NCI-H345 treated with DMSO at 0.1 percent for 48 hours (cell line): Measurements from ENCODE around the gene CARD10.
"Not testable (repeated sequence)": the region's sequence is repeated elsewhere in the genome, so short reads cannot be mapped to it uniquely, and the experiment has no call there.

ENCODE experiments used
- DNase-seq: peaks from one replicate; lab custom pipeline; 2025; ENCODE audit not compliant: unreplicated experiment; lab: John Stamatoyannopoulos, UW

The CARD10 gene

DNA sequence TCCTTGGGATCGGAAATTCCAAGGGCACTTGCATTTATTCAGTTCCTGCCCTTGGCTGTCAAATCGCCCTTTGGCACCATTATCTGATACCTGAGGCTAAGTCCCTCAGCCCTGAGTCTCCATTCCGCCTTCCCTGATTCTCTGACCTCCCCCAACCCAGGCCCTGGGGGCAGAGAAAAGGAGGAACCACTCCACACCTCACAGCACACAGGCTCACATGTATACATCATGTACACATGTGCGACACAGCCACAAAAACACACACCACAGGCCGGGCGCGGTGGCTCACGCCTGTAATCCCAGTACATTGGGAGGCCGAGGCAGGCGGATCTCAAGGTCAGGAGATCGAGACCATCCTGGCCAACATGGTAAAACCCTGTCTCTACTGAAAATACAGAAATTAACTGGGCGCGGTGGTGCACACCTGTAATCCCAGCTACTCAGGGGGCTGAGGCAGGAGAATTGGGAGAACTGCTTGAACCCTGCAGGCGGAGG is 51.0 kb downstream of the CARD10 start:
- not testable (repeated sequence) for DNase-seq

GRCh38 chr22:37467391-37467955 is 51.7 kb downstream of the CARD10 start:
- no peak for DNase-seq

- no peak for DNase-seq
Measured at GRCh38 chr22:37464181-37464580, 55.0 kb downstream of the CARD10 start.

GRCh38 chr22:37462983-37463382 is 56.2 kb downstream of the CARD10 start:
- no peak for DNase-seq

- peak; percentile 47 for DNase-seq
Measured at GRCh38 chr22:37462436-37462835, 56.8 kb downstream of the CARD10 start.

DNA sequence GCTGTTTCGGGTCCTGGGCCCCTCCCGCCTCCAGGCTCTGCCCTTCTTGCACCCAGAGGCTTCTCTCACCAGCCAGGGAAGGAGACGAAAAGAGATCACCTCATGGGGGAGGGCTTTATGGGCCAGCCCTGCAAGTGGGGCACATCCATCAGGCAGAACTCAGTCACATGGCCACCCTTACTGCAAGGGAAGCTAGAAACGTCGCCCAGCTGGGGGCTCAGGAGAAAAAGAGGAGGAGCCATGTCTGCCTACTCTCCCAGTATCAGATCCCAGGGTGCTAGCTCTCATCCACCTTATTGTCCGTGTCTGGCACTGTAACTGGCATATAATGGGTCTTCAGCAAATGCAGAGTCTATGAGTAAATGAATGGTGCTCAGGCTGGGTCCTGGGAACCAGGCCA is 57.3 kb downstream of the CARD10 start:
- DNase-seq: peak; percentile 50

DNA sequence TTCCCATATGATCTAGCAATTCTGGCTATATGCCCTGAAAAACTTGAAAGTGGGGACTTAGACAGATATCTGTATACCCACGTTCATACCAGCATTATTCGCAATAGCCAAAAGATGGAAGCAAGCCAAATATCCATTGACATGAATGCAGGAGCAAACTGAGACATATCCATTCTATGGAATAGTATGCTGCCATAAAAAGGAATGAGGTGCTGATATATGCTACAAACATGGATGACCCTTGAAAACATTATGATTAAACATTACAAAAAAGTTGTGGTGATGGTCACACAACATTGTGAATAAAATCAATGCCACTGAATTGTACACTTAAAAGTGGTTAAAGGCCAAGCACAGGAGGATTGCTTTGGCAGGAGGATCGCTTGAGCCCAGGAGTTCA is 58.5 kb downstream of the CARD10 start:
- no peak for DNase-seq

GRCh38 chr22:37459206-37459605 is 60.0 kb downstream of the CARD10 start:
- DNase-seq: peak; percentile 71

DNA sequence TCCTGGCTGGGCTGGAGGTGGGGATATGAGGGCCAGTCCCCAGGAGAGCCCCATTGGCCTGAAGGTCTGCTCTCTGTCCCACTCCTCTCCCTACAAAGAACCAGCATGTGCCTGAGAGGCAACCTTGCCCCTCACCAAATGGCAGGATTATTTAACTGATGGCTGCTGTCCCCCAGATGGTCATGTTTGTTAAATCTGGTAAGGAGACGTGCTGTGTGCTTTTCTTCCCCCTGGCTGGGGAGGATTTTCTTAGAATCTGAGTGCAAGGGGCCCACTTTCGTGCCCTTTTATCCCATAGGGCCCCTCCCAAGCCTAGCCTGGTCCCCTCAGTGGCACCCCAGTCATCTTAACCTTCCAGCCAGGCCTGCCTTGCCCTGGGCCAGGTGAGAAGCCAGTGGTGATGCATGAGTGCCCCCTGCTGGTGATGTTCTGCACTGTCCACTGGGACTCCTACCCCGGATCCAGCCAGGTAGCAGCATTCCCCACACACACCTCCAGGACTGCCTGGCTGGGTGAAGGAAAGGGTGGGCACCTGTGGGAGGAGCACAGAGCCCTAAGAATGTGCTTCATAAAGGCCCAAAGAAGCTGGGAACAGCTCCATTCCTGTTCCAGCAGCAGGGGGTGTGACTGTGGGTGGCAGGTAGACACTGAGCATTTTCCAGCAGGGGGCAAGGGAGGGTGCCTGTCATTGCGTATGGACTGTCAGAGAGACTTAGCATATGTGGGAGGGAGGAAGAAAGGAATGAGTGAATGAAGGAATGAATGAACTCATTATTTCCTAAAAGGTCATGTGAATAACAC is 61.9 kb downstream of the CARD10 start:
- DNase-seq: peak; percentile 37

- DNase-seq: no peak
Measured at GRCh38 chr22:37456346-37456745, 62.9 kb downstream of the CARD10 start.

- no peak for DNase-seq
Measured at GRCh38 chr22:37455896-37456295, 63.3 kb downstream of the CARD10 start.

DNA sequence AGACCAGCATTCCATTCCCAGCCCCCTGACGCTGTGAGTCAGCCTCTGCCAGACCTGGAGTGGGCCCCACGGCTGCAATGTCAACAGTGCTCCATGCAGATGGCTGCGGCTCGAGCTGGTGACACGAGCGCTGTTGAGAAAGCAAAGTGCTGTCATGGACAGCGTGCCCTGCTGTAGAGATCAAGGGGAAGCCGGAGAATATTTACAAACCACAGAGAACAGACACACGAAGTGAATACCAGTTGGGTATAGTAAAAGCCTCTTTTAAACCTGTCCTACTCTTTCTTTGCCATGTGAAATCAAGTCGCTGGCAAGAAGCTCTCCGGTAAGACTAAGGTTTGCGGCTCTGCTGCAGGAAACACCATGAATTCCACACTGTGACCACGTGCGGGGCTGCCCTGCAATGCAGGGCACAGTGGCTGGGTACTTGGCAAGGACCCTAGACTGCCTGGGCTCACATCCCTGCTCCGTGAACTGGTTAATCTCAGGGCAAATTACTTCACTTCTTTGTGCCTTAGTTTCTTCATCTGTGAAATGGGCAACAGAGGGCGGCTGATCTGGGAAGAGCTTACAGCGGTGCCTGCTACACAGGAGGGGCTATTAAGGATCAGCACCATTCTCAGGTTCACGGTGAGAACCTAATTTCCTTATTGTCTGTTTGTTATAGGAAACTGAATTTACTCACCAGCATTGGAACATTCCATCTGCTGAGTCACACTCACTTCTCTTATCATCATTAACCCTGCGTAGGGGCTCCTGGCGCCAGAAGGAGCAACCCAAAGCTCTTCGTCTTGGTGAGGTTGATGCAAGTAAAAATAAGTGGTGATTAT is 64.1 kb downstream of the CARD10 start:
- no peak for DNase-seq

DNA sequence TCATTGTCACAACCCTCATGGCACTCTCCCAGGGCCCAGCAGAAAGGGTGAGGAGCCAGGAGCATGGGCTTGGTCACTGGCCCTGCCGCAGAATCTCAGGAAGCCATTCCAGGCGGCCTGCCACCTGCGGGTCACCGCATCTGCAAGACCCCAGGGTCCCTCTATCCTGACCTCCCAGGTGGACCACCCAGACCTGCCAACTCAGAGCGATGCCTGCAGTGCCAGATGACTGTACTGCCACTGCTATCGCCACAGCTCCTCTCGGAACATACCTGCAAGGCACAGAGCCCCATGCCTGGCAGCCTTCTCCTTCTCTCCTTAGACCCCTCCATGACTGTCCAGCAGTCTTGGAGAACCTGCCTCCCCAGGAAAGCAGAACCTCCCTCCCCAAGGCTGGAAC is 65.5 kb downstream of the CARD10 start:
- DNase-seq: no peak

DNA sequence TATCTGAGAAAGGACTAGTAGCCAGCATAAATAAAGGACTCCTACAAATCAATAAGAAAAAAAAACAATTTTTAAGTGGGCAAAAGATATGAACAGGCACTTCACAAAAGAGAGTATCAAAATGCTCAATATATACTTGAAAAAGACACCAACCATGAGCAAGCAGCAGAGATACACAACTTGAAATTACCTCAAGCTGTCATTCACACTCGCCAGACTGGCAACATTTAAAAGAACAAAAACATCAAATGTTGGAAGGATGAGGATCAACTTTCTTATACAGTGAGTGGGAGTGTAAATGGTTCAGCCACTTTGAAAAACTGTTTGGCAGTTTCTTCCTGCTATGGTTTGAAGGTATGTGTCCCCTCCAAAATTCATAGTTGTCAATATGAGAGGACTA is 68.0 kb downstream of the CARD10 start:
- no peak for DNase-seq

- DNase-seq: no peak
Measured at GRCh38 chr22:37449331-37450001, 69.7 kb downstream of the CARD10 start.

- peak; percentile 57 for DNase-seq
Measured at GRCh38 chr22:37448516-37449127, 70.6 kb downstream of the CARD10 start.

DNA sequence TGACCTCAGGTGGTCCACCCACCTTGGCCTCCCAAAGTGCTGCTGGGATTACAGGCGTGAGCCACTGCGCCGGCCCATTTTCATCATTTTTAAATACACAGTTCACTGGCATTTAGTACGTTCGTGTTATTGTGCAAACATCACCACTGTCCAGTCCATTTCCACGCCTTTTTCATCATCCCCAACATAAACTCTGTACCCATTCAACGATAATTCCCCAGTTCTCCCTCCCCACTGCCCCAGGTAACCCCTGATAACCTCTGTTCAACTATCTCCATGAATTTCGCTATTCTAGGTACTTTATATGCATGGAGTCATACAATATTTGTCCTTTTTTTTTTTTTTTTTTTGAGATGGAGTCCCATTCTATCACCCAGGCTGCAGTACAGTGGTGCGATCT is 73.7 kb downstream of the CARD10 start:
- no peak for DNase-seq

GRCh38 chr22:37443977-37444376 is 75.2 kb downstream of the CARD10 start:
- DNase-seq: no peak

DNA sequence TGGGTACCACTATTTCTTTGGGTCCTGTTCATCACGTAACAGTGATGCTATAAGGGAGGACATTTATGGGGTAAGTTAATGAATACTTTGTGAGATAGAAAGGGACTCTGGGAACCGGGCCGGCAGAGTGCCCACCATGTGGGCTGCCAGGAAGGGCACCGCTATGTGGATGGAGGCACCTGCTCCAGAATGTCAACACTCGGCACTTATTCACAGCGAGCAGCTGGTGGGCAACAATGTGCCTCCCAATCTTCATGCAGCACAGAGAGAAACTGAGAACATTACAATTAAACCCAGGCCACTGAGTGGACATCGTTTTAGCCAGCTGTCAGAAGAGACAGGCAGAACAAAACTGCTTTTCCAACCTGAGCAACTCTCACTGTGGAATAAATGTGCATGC is 76.1 kb downstream of the CARD10 start:
- DNase-seq: no peak

DNA sequence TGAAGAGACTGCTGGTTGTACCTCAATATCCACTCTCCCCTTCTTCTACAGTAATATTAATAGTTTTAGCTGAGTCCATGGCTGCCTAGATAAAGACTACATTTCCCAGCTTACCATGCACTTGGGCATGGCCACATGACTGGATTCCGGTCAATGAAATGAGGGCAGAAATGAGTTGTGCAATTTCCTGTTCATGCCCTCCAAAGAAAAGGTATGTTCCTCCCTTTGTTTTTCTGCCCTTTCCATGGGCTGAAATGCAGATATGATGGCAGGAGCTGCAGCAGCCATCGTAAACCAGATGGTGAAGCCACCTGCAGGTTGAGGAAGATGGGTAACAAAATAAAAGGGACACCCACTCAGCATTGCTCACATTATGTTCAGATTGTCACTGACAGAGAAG is 76.7 kb downstream of the CARD10 start:
- DNase-seq: no peak

DNA sequence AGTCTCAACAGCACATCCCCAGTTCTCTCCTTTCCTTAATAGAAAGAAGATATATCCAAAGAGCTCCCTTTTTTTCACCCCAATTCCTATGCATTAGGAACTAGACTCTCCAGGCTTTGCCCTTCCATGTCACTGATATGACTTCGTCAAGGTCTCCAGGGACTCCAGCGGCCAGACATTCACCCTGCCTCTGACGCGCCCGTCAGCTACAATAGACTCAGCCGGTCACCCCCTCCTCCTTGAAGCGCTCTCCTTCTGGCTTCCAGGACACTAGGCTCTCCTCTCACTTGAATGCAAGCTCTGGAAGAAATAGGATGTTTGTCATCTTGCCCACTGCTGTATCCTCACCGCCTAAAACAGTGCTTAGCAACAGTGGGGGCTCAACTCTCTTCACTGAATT is 77.1 kb downstream of the CARD10 start:
- DNase-seq: no peak
